GM13976 (cell line): Measurements from ENCODE around the gene OVOL2.

Source experiments
- DNase-seq: peaks from one replicate; pipeline ENCODE4 v3.0.0; 2012; ENCODE audit warnings: low spot score
- in situ Hi-C: fragments of 300-500 bp; cut with MboI; formaldehyde crosslinking; loops from one replicate; pipeline ENCODE4 v1.12.0; 2022; ENCODE audit warnings: low sequenced_read_pairs, mixed read lengths, inconsistent platforms; ENCODE audit not compliant: unreplicated experiment
- TF ChIP-seq, protein P1 (sequence below): IDR thresholded peaks from 2 replicates; pipeline ENCODE4 v1.5.1; 2012; ENCODE audit warnings: borderline replicate concordance, mild to moderate bottlenecking; ENCODE audit not compliant: insufficient read depth; ENCODE audit errors: extremely low read depth, missing control alignments, control extremely low read depth

The OVOL2 gene

DNA sequence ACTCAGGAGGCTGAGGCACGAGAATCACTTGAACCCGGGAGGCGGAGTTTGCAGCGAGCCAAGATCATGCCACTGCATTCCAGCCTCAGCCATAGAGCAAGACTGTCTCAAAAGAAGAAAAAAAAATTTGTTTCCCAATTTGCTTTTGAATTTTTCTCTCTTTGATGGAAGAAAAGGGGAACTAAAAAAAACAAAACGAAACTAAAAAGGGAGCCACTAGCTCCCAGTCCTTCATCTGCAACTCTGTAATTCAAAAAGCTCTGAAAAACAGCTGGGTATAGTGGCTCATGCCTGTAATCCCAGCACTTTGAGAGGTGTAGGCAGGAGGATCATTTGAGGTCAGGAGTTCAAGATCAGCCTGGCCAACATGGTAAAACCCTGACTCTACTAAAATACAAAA, 9.5 kb downstream of the OVOL2 start:
- TF ChIP-seq, protein P1, sequence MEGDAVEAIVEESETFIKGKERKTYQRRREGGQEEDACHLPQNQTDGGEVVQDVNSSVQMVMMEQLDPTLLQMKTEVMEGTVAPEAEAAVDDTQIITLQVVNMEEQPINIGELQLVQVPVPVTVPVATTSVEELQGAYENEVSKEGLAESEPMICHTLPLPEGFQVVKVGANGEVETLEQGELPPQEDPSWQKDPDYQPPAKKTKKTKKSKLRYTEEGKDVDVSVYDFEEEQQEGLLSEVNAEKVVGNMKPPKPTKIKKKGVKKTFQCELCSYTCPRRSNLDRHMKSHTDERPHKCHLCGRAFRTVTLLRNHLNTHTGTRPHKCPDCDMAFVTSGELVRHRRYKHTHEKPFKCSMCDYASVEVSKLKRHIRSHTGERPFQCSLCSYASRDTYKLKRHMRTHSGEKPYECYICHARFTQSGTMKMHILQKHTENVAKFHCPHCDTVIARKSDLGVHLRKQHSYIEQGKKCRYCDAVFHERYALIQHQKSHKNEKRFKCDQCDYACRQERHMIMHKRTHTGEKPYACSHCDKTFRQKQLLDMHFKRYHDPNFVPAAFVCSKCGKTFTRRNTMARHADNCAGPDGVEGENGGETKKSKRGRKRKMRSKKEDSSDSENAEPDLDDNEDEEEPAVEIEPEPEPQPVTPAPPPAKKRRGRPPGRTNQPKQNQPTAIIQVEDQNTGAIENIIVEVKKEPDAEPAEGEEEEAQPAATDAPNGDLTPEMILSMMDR: no peak
- DNase-seq: no peak
- in situ Hi-C loops: no loop called here

DNA sequence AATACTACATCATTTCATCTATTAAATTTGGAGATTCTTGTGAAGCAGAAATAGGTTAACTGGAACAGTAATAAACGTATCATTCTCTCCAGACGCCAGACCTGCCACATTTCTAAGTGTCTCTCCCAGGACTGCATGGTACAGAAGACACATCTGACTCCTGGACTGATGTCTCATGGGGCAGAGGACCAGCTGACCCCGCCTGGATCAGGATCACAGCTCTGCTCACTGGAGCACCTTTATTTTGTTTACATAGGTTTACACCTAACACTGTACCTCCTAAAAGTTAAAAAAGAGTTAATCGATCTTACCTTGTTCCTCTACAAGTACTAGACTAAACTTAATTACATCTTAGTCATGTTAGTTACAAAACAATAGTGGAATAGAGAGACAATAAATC, 11.2 kb downstream of the OVOL2 start:
- in situ Hi-C loops: no loop called here

DNA sequence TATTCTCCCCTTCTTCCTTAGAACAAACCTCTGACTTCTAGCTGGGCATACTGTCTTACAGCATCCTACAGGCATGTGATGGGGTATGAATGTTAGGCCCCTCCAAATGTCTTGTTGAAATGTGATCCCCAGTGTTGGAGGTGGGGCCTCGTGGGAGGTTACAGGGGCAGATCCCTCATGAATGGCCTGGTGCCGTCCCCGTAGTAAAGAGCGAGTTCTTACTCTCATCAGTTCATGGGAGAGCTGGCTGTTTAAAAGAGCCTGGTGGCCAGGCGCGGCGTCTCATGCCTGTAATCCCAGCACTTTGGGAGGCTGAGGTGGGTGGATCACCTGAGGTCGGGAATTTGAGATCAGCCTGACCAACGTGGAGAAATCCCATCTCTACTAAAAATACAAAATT, 15.5 kb downstream of the OVOL2 start:
- in situ Hi-C loops: no loop called here
- no peak for DNase-seq
- TF ChIP-seq, protein P1: no peak

More for the DNA sequence above, 11.2 kb downstream of the OVOL2 start:
- TF ChIP-seq, protein P1: no peak
- no peak for DNase-seq

DNA sequence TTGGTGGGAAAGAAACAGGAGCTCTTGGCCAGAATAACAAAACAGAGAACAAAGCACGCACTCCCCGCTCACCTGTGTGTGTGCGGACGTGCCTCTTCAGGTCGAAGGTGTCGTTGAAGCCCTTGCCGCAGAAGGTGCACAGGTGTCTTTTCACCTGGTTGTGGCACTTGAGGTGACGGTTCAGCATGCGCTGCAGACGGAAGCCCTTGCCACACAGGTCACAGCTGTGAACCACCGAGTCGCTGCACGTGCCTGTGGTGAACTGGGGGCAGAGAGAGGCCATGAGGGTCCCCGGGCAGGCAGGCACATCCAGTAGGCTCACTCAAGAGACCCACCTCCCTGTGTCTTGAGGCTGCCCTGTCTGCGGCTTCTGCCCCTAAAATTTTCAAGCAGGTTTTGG, 16.3 kb downstream of the OVOL2 start:
- in situ Hi-C loops: no loop called here
- no peak for DNase-seq
- TF ChIP-seq, protein P1: no peak

DNA sequence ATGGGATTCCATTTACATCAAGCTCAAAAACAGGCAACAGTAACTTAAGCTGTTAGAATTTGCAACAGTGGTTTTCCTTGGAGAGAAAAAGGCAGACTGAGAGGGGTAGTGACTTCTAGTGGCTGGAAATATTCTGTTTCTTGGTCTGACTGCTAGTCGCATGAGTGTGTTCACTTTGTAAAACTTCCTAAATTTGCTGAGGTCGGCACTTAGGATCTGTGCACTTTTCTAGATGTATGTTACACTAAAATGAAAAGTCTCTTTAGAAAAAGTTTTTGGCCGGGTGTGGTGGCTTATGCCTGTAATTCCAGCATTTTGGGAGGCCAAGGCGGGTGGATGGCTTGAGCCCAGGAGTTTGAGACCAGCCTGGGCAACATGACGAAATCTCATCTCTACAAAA, 18.7 kb downstream of the OVOL2 start:
- DNase-seq: no peak
- in situ Hi-C loops: no loop called here
- TF ChIP-seq, protein P1: no peak

DNA sequence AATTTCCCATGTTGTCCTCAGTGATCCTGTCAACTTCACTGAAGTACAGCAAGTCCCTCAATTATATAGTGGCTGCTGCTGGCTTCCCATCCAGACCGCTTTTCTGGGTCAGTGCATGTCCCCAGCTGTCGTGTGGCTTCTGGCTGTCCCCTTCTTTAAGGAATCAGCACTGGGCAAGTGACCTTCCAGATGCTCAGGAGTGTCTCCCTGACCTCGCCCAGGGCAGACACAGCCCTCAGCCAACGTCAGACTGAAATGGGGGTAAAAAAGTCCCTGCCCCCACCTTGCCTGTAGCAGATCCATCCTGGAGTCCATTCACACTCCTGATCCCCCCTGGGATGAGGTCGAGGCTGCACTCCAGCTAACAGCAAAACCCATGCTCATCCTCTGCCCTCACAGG, 23.7 kb downstream of the OVOL2 start:
- DNase-seq: no peak
- TF ChIP-seq, protein P1: no peak
- in situ Hi-C loops: no loop called here

DNA sequence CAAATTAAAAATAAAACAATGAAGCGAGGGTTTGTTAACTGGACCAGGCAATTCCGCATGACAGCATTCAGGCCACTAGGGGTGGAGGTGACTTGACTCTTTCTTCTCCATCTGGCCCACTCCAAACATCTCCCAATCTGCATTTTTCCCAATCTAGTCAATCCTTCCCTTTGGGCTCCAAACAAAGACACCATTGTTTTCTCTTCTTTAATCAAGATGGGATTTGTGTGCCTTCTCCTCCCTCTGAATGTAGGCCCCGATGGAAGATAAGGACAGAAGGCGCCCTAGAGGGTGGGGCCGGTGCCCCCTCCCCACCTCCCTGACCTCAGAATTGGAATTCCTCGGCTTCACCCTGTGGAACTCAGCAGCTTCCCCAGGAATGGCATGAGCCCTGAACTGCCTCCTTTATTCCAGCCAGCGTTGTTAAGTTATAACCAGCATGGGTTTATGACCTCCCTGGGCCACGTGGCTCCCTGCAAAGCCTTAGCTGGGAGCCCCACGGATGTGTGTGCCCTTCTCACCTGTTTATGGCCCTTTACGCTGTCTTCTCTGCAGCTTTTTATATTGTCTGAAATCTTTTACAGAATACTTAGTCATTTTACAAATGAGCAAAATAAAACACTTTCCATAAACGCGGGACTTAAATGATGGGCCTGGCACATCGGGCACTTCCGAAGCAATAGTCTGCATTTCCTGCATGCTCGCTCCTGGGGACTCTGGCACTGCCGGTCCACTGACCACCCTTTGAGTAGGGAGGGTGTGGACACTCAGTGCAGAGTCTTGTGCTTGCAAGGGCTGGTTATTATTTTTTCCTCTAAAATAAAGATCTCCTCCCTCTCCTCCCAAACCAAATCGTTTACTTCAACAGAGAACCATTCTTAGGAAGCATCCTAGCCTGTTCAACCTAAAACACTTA, 24.5 kb downstream of the OVOL2 start:
- in situ Hi-C loops: no loop called here
- TF ChIP-seq, protein P1: no peak
- DNase-seq: no peak
